Fibroblast of the aortic adventitia (primary cell): ENCODE results near the gene CRYBB3. TPM values are rescaled to one million over a fixed set of nuclear protein-coding genes. Genes with fewer than 3 reads are reported as not detected.
"Not testable (repeated sequence)": the region's sequence is repeated elsewhere in the genome, so short reads cannot be mapped to it uniquely, and the experiment has no call there.

ENCODE experiments used
- DNase-seq: peaks from one replicate; pipeline ENCODE4 v3.0.0-alpha.2; 2010; ENCODE audit warnings: low read depth
- H3K4me3 ChIP-seq: 2 replicates; pipeline ENCODE4 v1.5.1; 2011; ENCODE audit warnings: low read depth, mild to moderate bottlenecking, control low read depth, low read length, moderate library complexity
- small RNA-seq: library from RNA; depleted of rRNA; stranded (forward); fragments of <200 nt; gene quantifications from one replicate; pipeline ENCODE3, GENCODE V24; 2012
- total RNA-seq: library from RNA; depleted of rRNA; stranded (reverse); fragments of >200 nt; gene quantifications from 2 replicates; pipeline ENCODE4 v1.2.3, GENCODE V29; 2012; ENCODE audit warnings: low replicate concordance
- TF ChIP-seq, protein P1 (sequence below): IDR thresholded peaks from 2 replicates; pipeline ENCODE4 v1.5.1; 2011; ENCODE audit warnings: mild to moderate bottlenecking, low read length, control low read depth, inconsistent platforms; ENCODE audit not compliant: insufficient read depth

The CRYBB3 gene
- total RNA-seq, 1 donor: not detected

DNA sequence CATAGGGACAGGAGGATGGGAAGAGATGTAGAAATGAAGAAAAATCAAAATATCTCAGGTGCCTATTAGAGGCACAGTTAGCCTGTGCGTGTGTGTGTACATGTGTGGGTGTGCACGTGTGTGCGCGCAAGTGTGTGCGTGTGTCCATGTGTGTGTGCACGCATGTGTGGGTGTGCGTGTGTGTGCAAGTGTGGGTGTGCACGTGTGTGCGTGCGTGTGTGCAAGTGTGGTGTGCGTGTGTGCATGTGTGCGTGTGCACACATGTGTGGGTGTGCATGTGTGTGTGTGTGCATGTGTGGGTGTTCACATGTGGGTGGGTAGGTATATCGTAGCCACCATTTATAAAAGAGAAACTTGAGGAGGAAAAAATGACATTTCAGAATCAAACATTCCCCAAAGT, 29.2 kb downstream of the CRYBB3 start:
- no peak for DNase-seq
- H3K4me3 ChIP-seq: no peak overlapping the region
- TF ChIP-seq, protein P1, sequence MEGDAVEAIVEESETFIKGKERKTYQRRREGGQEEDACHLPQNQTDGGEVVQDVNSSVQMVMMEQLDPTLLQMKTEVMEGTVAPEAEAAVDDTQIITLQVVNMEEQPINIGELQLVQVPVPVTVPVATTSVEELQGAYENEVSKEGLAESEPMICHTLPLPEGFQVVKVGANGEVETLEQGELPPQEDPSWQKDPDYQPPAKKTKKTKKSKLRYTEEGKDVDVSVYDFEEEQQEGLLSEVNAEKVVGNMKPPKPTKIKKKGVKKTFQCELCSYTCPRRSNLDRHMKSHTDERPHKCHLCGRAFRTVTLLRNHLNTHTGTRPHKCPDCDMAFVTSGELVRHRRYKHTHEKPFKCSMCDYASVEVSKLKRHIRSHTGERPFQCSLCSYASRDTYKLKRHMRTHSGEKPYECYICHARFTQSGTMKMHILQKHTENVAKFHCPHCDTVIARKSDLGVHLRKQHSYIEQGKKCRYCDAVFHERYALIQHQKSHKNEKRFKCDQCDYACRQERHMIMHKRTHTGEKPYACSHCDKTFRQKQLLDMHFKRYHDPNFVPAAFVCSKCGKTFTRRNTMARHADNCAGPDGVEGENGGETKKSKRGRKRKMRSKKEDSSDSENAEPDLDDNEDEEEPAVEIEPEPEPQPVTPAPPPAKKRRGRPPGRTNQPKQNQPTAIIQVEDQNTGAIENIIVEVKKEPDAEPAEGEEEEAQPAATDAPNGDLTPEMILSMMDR: no peak

DNA sequence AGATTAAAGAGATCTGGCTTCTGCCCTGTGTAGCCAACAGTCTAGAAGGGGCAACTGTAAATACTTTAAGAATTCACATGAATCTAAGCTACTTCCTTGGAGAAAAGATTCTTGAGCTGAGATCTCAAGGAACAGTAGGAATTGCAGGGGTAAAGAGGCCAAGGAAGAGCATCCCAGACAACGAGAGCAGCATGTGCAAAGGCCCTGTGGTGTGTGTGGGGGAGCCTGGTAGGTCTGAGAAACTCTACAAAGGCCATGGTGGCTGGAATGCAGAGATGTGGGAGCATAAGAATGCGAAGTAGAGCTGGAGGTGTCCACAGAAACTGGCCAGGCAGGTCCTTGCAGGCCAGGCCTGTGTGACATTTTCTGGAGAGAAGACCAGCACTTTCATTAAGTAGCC, 31.1 kb downstream of the CRYBB3 start:
- H3K4me3 ChIP-seq, DNase-seq: not testable (repeated sequence)

DNA sequence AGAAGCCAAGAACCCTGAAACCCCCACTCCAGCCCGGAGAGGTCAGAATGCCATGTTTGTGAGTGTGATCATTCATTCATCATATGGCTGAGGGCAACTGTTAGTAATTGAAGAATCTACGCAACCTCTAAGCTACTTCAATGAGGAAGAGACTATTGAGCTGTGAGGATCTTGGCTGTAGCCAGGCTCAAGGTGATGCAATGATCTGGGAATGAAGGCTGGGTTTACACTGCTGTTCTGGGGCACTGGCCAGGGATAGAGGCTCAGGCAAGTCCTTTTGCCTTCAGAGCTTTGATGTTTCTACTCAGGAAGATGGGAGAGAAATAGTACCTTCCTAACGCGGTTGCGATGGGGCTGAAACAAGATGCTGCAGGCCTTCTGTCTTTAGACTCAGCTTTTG, 32.6 kb downstream of the CRYBB3 start:
- TF ChIP-seq, protein P1: no peak
- peak; percentile 44 for DNase-seq
- no peak overlapping the region for H3K4me3 ChIP-seq

DNA sequence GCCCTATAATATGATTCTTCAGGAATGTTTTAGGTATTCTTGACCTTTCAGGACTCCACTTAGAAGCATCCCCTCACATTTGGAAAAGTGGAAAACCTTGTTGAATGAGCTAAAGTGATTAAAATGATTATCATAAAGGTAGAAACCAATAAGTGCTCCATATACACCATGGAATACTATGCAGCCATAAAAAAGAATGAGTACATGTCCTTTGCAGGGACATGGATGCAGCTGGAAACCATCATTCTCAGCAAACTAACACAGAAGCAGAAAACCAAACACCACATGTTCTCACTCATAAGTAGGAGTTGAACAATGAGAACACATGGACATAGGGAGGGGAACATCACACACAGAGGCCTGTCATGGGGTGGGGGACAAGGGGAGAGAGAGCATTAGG, 34.0 kb downstream of the CRYBB3 start:
- DNase-seq, H3K4me3 ChIP-seq: not testable (repeated sequence)

DNA sequence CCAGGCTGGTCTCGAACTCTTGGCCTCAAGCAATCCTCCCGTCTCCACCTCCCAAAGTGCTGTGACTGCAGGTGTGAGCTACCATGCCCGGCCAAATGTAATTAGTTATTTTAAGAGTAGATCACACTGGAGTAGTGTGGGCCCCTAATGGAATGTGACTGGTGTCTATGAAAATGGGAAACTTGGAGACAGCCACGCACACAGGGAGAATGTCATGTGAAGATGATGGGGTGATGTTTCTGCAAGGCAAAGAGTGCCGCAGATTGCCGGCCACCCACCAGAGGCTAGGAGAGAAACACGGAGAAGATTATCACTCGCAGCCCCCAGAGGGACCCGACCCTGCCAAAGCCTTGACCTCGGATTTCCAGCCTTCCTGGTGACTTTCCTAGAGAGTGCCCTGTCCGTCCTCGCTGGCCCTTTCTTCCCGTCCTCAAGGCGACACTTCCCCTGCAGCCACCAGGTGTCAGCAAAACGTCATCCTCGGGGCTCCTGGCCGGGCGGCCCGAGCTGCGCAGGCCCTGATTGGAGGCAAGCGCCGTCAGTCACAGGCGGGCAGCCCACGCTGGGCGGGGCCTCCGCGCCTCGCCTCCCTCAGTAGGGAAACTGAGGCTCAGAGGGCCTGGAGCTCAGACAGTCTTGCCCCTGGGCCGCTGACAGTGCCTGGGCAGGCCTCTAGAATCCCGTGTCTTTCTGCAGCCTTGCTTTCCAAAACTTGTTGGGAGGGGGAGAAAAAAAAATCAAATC, 36.1 kb downstream of the CRYBB3 start:
- TF ChIP-seq, protein P1: peak; percentile 50
- H3K4me3 ChIP-seq: no peak overlapping the region
- peak; percentile 64 for DNase-seq

DNA sequence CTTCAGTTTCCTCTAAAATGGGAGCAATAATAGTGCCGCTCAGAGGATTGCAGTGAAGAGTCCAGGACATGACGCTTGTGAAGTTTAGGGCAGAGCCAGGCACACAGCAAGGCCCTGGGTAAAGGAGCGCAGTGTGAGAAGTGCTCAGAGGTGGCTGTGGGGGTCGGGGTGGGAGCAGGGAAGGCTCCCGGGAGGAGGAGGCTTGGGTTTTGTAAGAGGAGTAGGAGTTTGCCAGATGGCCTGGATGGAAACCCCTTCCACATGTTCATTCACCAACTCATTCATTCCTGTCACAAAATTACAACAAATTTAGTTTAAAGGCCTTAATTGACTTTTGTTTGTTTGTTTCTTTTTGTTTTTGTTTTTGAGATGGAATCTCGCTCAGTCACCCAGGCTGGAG, 36.8 kb downstream of the CRYBB3 start:
- TF ChIP-seq, protein P1: no peak
- DNase-seq: no peak
- no peak overlapping the region for H3K4me3 ChIP-seq

DNA sequence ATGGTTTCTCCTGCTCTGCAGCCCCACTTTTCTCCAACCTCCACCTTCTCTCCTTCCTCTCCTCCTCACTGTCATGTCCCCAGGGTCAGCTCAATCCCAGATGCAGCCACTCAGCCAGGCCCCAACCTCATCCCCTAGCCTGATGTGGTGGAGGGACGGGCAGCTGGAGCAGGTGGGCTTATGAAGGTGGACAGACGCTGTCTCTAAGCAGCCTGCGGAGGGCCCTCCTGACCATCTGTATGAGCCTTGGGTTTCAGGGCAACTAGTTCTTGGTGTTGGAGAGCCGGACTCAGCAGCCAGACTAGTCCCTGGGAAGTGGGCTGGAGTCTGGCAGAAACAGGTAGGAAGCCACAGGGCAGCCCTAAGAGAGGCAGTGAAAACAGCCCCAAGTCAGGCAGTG, 37.8 kb downstream of the CRYBB3 start:
- H3K4me3 ChIP-seq: no peak overlapping the region
- TF ChIP-seq, protein P1: no peak
- no peak for DNase-seq

DNA sequence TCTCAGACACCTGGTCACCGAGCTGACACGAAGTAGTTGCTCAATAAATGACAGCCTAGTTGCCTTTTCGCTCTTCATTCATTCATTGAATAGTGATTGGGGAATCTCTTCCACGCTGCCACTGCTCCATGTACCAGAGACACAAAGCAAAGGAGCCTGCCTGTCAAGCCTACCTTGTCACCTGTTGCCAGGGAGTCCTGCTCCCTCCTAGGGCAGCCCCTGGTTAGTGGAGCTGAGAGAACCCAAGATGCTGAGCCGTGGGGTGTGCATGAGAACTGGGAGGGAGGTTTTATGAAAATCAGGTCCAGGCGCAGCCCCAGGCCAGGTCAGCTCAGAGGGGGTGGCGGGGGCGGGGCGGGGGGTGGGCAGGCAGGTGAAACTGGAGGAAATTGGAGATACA, 38.4 kb downstream of the CRYBB3 start:
- H3K4me3 ChIP-seq, DNase-seq: not testable (repeated sequence)

DNA sequence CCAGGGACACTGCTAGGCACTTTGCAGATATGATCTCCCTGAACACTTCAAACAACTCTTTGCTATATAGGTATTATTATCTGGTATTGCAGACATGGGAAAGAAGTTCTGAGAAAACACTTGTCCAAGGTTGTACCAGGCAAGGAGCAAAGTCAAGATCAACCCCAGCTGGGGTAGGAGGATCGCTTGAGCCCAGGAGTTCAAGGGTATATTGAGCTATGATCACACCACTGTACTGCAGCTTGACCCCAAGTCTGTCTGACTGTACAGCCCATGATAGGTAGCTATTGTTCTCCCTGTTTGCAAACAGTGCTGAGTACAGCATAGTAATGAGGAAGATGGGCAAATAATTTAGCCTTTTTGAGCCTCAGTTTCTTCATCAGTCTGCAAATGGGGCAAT, 55.5 kb downstream of the CRYBB3 start:
- not testable (repeated sequence) for DNase-seq, H3K4me3 ChIP-seq

Small RNAs within 50 kb of the gene (small RNA-seq; reads per million reads assigned to genes)
- not detected for gene Z99916.2

Other genes starting within 250 kb of the CRYBB3 start
- gene KIAA1671, start 247.1 kb upstream of the CRYBB3 start, total RNA-seq: 4.6 and 10.7 TPM in 2 replicates
- not detected in 2 replicates for gene CRYBB2, start 19.8 kb downstream of the CRYBB3 start, total RNA-seq